Mononuclear cell (primary cell): Measurements from ENCODE around the gene KLRC4. TPM values are rescaled to one million over a fixed set of nuclear protein-coding genes. Genes with fewer than 3 reads are reported as not detected.
A peak's percentile ranks its signal among the peaks of the same experiment; 100 is the strongest.
"Not testable (repeated sequence)": the region's sequence is repeated elsewhere in the genome, so short reads cannot be mapped to it uniquely, and the experiment has no call there.

Experiments
- H3K27me3 ChIP-seq: 2 replicates; pipeline ENCODE4 v1.6.0; 2011; ENCODE audit warnings: low read length, control low read depth; ENCODE audit not compliant: insufficient read depth
- H3K4me1 ChIP-seq: 2 replicates; pipeline ENCODE4 v1.5.1; 2011; ENCODE audit warnings: mild to moderate bottlenecking, low read length, control low read depth; ENCODE audit not compliant: insufficient read depth
- H3K4me3 ChIP-seq: 2 replicates; pipeline ENCODE4 v1.5.1; 2011; ENCODE audit warnings: mild to moderate bottlenecking, low read length, moderate library complexity
- H3K9me3 ChIP-seq: 2 replicates; pipeline ENCODE4 v1.5.1; 2011; ENCODE audit warnings: low read depth, mild to moderate bottlenecking, control low read depth, low read length
- total RNA-seq: library from RNA; depleted of rRNA; stranded (reverse); fragments of >200 nt; gene quantifications from one replicate; pipeline ENCODE4 v1.2.3, GENCODE V29; 2012

KLRC4 gene
- total RNA-seq, 1 donor, result 7.2 TPM

GRCh38 chr12:10420334-10420733 is 10.8 kb upstream of the KLRC4 start, which contains the start of gene KLRC3:
Gene KLRC3, minus strand, starts transcription at chr12:10420595. Its CDS starts 45 bp downstream, at chr12:10420550.
- not testable (repeated sequence) for H3K9me3 ChIP-seq, H3K4me3 ChIP-seq, H3K4me1 ChIP-seq

DNA sequence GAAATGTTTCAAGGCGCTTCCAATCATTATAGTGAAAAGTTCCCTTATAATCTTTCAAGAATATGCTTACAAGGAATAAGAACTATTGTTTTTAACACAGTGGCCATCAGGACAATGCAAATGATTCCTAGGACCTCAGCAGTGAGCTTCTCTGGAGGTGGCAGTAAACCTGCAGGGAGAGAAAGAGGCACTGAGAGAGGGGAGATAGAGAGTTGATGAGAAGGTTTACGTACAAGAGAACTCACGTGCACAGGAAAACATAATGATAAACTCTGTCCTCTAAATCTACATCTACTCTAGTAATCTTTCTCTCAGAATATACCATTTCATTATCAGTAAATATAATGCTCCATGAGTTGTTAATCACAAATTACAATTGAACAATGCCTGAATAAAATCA is 715 bp downstream of the KLRC4 start:
- Histone ChIP-seq H3K4me1 (peaks cover 10% of the 10 kb centered on the region), H3K4me3 (peak overlapping the region; percentile 1), H3K27me3 (no peaks in the 10 kb centered on the region), H3K9me3 (no peaks in the 10 kb centered on the region)

More at GRCh38 chr12:10420334-10420733, 10.8 kb upstream of the KLRC4 start, which contains the start of gene KLRC3:
- H3K27me3 ChIP-seq, result not testable (repeated sequence)

GRCh38 chr12:10406725-10407124 is 2.8 kb downstream of the KLRC4 start:
- Histone ChIP-seq H3K4me1 (peaks cover 10% of the 10 kb centered on the region), H3K4me3 (peak overlapping the region; percentile 15), H3K9me3 (no peaks in the 10 kb centered on the region), H3K27me3 (no peaks in the 10 kb centered on the region)

DNA sequence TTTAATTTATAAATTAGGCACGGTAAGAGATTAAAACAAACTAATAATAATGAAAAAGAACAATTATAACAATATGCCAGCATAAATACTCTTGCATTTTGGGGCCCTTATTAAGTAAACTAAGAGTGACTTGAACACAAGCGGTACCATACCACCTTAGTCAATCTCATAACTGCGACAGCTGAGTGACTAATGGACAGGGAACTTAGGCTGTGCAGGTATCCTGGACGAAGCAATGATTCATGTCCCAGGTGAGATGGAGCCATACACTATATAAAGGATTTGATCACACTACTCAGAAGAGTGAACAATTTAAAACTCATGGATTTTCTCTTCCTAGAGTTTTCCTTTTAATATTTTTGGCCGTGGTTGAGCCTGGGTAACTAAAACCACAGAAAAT is 4.3 kb downstream of the KLRC4 start:
- Histone ChIP-seq H3K9me3 (no peaks in the 10 kb centered on the region), H3K4me1 (peaks cover 10% of the 10 kb centered on the region), H3K4me3 (no peak overlapping the region), H3K27me3 (no peaks in the 10 kb centered on the region)

DNA sequence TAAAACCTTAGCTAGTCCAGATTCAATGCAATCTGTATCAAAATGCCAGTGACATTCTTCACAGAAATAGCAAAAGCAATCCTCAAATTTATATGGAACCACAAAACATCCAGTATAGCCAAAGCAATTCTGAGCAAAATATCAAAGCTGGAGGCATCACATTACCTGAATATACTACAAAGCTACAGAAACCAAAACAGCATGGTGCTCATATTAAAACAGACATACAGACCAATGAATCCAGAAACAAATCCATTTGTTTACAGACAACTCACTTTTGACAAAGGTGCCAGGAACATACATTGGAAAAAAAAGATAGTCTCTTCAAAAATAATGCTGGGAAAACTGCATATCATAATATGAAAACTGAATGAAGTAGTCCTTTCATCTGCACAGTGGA is 4.8 kb downstream of the KLRC4 start:
- H3K4me1 ChIP-seq, result peaks cover 10% of the 10 kb centered on the region

GRCh38 chr12:10400829-10401228 is 8.7 kb downstream of the KLRC4 start:
- Histone ChIP-seq H3K4me1 (peaks cover 10% of the 10 kb centered on the region), H3K9me3 (no peaks in the 10 kb centered on the region), H3K4me3 (no peak overlapping the region), H3K27me3 (no peaks in the 10 kb centered on the region)

More for the DNA sequence above, 4.8 kb downstream of the KLRC4 start:
- Histone ChIP-seq H3K27me3 (no peaks in the 10 kb centered on the region), H3K4me3 (no peak overlapping the region), H3K9me3 (no peaks in the 10 kb centered on the region)

DNA sequence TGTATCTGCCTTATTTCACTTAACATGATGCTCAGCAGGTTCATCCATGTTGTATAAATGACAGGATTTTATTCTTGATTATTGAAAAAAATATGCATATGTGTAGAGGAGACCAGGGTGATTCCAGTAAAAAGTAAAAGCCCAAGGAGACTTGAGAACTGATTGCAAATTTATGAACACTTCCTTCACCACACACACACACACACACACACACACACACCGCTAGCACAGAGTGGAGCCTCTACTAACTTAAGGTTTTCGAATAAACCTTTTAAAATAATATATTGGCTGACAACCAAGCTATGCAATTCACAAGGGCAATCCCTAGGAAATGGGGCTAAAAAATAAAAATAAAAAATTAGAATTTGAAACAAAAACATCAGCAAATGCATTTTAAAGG is 11.4 kb downstream of the KLRC4 start:
- H3K27me3 ChIP-seq, result no peaks in the 10 kb centered on the region
- H3K4me3 ChIP-seq, result no peak overlapping the region
- no peaks in the 10 kb centered on the region for H3K9me3 ChIP-seq
- H3K4me1 ChIP-seq, result peaks cover 26% of the 10 kb centered on the region

- peaks cover 34% of the 10 kb centered on the region for H3K4me1 ChIP-seq
- H3K4me3 ChIP-seq, result no peak overlapping the region
- H3K27me3 ChIP-seq, result no peaks in the 10 kb centered on the region
- no peaks in the 10 kb centered on the region for H3K9me3 ChIP-seq
Measured at GRCh38 chr12:10397296-10397695, 12.3 kb downstream of the KLRC4 start.

GRCh38 chr12:10396176-10396575 is 13.4 kb downstream of the KLRC4 start:
- H3K27me3 ChIP-seq, H3K4me3 ChIP-seq, H3K9me3 ChIP-seq: not testable (repeated sequence)
- peaks cover 36% of the 10 kb centered on the region for H3K4me1 ChIP-seq

GRCh38 chr12:10395390-10395998 is 14.1 kb downstream of the KLRC4 start:
- peak overlapping the region; percentile 19 for H3K4me3 ChIP-seq
- H3K9me3 ChIP-seq, result no peaks in the 10 kb centered on the region
- H3K4me1 ChIP-seq, result peaks cover 39% of the 10 kb centered on the region
- no peaks in the 10 kb centered on the region for H3K27me3 ChIP-seq

DNA sequence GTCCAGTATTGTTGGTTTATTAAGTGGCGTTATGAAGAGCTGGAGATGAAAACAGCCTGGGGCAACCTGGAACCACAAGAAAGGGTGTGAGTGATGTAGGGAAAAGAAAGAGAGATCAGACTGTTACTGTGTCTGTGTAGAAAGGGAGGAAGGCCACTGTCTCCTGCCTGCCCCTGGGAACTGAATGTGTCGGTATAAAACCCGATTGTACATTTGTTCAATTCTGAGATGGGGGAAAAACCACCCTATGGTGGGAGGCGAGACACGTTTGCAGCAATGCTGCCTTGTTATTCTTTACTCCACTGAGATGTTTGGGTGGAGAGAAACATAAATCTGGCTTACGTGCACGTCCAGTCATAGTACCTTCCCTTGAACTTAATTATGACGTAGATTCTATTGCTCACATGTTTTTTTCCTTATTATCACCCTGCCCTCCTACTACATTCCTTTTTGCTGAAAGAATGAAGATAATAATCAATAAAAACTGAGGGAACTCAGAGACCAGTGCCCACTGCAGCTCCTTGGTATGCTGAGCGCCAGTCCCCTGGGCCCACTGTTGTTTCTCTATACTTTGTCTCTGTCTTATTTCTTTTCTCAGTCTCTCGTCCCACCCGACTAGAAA is 14.9 kb downstream of the KLRC4 start:
- H3K9me3 ChIP-seq, H3K4me3 ChIP-seq, H3K27me3 ChIP-seq: not testable (repeated sequence)
- H3K4me1 ChIP-seq, result peaks cover 39% of the 10 kb centered on the region

DNA sequence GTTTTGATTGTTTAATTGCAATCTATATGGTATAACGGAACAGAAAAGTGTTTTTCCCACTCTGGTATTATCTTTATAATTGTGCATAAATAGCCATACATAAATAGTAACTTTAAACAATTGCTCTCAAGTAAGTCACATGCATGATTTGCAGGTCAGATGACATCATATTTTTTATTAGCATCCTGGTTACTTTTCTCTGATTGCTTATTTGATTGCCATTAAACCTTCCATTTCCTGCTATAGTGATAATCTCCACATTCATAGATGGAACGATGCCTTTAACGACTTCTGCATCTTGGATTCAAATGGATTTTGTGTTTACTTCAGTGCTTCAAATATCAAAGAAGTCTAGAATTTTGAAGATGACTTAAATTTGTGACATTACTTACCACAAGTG is 16.3 kb downstream of the KLRC4 start:
- no peaks in the 10 kb centered on the region for H3K9me3 ChIP-seq
- H3K27me3 ChIP-seq, result no peaks in the 10 kb centered on the region
- peaks cover 39% of the 10 kb centered on the region for H3K4me1 ChIP-seq
- H3K4me3 ChIP-seq, result no peak overlapping the region

GRCh38 chr12:10392394-10392930 is 17.1 kb downstream of the KLRC4 start:
- Histone ChIP-seq H3K4me1 (peaks cover 39% of the 10 kb centered on the region), H3K4me3 (no peak overlapping the region), H3K27me3 (no peaks in the 10 kb centered on the region), H3K9me3 (no peaks in the 10 kb centered on the region)

DNA sequence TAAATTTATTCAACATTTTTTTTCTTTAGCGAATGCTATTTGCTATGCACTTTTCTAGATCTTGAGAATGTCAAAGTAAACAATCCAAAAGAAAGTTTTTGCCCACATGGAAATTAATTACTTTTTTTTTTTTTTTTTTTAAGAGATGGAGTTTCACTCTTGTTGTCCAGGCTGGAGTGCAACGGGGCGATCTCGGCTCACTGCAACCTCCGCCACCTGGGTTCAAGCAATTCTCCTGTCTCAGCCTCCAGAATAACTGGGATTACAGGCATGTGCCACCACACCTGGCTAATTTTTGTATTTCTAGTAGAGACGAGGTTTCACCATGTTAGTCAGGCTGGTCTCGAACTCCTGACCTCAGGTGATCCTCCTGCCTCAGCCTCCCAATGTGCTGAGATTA is 18.6 kb downstream of the KLRC4 start:
- H3K4me1 ChIP-seq, result peaks cover 30% of the 10 kb centered on the region
- H3K27me3 ChIP-seq, H3K9me3 ChIP-seq, H3K4me3 ChIP-seq: not testable (repeated sequence)

GRCh38 chr12:10389904-10390303 is 19.7 kb downstream of the KLRC4 start, which contains the start of gene KLRK1:
Gene KLRK1, minus strand, starts transcription at chr12:10390041. Its CDS starts 1,231 bp downstream, at chr12:10388810.
- peak within 1 kb of the TSS; percentile 40 for H3K4me3 ChIP-seq
- no peaks in the 10 kb centered on the region for H3K27me3 ChIP-seq
- H3K4me1 ChIP-seq, result peaks cover 19% of the 10 kb centered on the region
- no peaks in the 10 kb centered on the region for H3K9me3 ChIP-seq
